Suppressor macrophage (primary cell): Measurements from ENCODE around the gene AGAP6.
"Not testable (repeated sequence)": the region's sequence is repeated elsewhere in the genome, so short reads cannot be mapped to it uniquely, and the experiment has no call there.

ENCODE experiments used
- DNase-seq, 4 experiments: peaks; one replicate each; pipeline ENCODE4 v3.0.0-alpha.2; 2020 to 2022
- total RNA-seq, 17 experiments: gene quantifications; one replicate each; lab custom pipeline; 2026; ENCODE audit warnings: mixed read lengths in 6 of 17, inconsistent platforms in 3 of 17; lab: John Stamatoyannopoulos, UW

Gene AGAP6
- 0.42 to 2.5 (median 0.98) reads per million in 17 experiments for total RNA-seq

DNA sequence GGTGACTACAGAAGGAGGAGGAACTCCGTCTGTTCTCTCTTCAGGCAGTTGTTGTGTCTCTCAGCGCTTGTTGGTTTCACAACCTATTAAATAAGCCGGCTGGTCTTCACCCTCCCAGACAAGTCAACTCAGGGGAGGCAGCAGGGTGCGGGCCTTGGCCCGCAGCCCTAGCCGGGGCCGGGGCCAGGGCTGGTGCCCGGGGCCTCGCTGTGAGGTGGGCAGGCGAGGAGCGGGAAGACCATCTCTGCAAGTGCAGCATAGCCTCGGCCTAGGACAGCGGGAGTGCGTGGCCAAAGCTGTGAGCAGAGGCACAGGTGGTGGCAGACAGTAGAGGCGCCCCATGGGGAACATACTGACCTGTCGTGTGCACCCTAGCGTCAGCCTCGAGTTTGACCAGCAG, at the start of gene AGAP6:
Gene AGAP6 (plus strand): TSS at position 31 of the 400 bp plus-strand sequence. CDS start 310 bp downstream, at position 341.
- DNase-seq: not testable (repeated sequence)

DNA sequence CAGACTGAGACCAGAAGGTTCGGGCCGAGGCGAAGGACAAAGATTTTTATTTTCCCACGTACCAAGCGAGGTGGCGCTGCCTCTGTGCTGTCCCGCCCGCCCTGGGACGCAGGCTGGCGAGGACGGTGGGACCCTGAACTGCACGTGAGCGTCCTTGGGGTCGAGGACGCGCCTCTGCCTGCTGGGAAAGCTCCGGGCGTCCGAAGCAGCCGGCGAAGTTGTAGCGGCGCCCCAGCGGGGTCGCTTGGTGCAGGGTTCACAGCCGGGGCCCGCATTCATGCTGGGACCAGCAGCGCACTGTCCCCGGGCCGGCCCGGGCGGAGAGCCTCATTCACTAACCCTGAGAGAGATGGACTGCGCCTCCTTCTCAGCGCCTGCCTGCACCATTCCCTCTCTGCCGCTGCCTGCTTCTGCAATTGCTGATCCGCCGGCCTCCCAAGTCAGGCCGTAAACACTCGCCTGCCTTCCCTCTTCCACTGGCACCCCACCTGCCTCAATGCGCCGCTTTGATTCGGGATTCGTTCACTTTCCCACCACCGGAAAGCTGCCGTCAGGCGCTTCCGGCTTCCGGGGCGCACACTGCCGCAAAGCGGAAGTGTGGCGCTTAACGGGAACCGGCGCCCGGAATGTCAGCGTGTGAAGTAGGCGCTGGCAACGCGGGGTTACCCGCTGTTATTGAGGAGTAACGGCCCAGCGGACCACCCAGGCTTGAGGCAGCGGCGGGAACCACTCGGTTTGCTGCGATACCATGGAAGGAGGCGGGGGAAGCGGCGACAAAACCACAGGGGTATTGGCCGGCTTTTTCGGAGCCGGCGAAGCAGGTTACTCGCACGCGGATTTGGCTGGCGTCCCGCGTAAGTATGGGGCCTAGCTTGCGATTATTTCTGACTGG, 46.5 kb upstream of the AGAP6 start, which contains the start of the genes PARG and TIMM23B:
Gene PARG (minus strand): TSS at position 581 of the 892 bp plus-strand sequence. CDS start 302 bp downstream, at position 279.
Gene TIMM23B (plus strand): TSS at position 607 of the 892 bp plus-strand sequence. CDS start 142 bp downstream, at position 749.
- peak; percentile 88 to 93 (median 90) for DNase-seq

DNA sequence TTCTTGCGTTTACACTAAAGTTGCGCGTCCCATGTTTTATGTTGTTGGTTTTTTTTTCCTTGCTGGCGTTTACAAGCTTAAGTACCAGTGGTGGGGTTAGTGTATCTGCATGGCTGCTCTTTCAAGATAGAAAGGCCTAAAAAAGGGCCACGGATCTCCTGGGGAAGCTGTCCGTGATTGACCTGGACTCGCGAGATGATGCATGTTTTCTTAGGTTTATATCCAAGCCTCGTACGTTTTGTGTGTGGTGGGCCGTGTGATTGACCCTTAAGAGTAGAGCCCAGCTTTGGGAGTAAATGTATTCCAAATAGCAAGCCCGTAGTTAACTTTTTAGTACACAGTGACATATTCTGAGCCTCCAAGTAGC, 45.9 kb upstream of the AGAP6 start:
- DNase-seq: peak in 3 of 4 experiments; percentile 1 to 8 (median 6)

DNA sequence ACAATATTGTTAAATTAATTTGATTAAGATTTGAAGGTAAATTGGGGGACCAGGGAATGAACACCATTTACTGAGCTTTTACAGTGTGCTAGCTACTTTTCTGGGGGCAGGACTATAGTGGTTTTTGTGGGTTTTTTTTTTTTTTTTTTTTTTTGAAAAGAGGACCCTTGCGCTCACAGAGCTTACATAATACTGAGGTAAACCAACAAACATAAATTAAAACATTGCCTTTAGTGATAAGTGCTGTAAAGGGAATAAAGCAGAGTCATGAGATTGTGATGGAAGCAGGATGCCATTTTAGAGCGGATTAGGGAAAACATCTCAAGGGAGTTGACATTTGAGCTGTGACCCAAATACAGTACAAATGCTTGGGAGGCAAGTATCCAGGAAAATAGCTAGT, 44.6 kb upstream of the AGAP6 start:
- not testable (repeated sequence) for DNase-seq

DNA sequence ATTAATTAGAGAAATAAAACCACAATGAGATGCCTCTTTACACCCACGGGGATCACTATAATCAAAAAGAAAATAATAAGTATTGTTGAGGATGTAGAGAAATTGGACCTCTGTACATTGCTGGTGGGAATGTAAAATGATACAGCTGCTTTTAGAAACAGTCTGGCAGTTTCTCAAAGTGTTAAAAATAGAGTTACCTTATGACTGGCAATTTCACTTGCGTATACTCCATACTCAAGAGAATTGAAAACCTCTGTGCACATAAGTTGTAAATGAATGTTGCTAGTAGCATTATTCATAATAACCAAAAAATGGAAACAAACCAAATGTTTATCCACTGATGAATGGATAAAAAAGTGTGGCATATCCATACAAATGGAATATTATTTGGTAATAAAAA, 40.1 kb upstream of the AGAP6 start:
- DNase-seq: not testable (repeated sequence)

DNA sequence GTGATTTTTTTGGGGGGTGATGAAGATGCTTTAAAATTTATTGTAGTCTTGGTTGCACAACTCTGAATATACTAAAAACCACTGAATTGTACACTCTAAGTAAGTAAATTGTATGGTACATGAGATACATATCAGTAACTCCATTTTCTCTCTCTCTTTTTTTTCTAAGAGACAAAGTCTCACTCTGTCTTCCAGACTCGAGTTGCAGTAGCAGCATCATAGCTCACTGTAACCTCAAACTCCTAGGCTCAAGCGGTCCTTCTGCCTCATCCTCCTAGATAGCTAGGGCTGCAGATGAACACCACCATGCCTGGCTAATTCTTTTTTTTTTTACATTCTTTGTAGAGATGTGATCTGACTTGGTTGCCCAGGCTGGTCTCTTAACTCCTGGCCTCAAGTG, 39.5 kb upstream of the AGAP6 start:
- DNase-seq: not testable (repeated sequence)

DNA sequence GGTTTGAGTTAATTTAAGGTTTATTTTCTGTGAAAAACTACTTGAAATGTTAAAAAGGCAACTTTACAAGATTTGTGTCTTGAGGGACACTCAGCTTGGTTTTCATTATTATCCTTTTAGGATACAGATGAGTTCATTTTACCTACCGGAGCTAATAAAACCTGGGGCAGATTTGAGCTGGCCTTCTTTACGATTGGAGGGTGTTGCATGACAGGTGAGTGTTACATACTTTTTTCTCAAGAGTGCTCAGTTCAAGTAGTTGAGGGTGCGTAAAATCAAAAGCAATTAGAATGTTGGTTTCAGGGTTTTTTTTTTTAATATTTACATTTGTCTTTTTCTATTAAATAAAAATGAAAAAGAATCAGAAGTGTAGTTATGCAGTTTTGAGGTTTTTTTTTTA, 36.2 kb upstream of the AGAP6 start:
- DNase-seq: not testable (repeated sequence)

DNA sequence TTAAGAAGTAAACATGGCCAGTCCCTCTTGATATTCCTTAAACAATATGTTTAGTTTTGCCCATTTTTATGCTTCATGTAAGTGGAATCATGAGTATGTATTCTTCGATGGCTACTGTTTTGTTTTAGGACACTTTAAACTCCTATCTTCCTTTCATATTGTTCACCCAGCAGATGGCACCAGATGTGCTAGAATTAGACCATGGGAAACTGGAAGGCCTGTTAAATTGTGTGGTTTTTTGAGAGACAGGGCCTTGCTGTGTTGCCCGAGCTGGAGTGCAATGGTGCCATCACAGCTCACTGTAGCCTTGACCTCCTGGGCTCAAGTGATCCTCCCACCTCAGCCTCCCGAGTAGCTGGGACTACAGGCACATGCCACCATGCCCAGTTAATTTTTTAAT, 35.1 kb upstream of the AGAP6 start:
- not testable (repeated sequence) for DNase-seq

DNA sequence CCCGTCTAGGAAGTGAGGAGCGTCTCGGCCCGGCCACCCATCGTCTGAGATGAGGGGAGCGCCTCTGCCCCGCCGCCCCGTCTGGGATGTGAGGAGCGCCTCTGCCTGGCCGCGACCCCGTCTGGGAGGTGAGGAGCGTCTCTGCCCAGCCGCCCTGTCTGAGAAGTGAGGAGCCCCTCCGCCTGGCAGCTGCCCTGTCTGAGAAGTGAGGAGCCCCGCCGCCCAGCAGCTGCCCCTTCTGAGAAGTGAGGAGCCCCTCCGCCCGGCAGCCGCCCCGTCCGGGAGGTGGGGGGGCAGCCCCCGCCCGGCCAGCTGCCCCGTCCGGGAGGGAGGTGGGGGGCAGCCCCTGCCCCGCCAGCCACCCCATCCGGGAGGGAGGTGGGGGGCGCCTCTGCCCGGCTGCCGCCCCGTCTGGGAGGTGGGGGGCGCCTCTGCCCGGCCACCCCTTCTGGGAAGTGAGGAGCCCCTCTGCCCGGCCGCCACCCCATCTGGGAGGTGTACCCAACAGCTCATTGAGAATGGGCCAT, 17.8 kb upstream of the AGAP6 start:
- not testable (repeated sequence) for DNase-seq

DNA sequence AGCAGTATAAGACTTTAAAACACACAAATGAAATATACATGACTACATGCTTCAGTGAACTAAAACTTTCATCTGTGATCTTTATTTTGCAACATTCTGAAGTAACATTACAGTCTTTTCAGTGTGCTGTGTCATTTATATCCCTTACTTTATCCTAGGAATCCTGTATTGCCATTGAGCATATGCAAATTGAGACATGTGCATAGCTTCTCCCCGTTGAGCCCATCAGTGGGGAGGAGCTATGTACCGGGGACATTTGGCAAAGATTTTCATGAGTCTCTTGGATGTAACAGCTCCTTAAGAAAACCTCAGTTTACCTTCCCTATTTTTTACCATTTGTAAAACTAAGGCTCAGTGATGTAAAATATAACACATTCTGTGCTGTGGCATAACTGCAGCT, 16.7 kb upstream of the AGAP6 start:
- not testable (repeated sequence) for DNase-seq

DNA sequence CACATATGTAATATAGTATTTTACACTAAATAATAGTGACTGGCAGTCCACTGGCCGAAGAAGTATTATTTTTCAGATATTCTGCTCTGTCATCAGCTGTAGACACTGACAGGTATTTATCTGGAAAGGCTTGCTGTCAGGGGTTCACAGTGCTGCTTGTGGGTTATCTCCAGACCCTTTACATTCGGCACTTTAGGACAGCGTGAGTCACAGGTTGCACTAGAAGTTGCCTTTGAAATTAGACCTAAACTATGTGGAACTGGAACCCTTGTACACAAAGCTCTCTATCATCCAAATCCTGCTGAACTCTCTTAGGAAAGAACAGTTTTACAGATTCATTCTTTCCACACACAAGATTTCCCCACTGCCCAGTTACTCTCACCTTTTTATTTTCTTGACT, 16.1 kb upstream of the AGAP6 start:
- not testable (repeated sequence) for DNase-seq

DNA sequence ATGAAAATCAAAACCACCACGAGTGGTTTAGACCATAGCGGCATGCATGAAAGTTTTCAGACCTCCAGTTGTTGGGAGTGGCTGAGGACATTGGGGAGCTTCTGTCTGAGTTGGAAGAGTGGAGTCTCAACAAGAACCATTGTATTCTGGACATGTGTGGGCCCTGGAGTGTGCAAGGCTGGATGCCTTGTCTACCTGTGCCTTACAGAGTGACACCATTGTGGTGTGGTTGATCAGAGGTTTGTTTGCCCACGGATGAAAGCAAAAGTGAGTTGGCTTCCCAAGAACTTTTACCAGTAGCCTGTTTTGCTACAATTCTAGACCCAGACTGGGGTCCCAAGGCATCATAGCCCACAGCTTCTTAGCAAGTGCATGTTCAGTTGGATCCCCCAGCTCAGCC, 10.4 kb upstream of the AGAP6 start:
- DNase-seq: not testable (repeated sequence)

DNA sequence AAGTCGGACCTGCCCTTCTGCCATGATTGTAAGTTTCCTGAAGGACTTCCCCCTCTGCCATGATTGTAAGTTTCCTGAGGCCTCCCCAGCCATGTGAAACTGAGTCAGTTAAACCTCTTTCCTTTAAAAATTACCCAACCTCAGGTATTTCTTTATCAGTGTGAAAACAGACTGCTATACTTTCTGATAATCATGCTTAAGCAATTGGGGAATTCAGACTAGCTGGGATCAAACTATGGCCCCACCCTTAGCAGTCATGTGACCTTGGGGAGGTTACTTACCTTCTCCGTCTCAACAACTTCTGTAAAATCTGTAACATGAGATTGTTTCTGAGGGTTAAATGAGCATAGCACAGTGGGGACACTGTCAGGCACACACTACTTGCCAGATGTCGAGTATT, 999 bp upstream of the AGAP6 start:
- DNase-seq: not testable (repeated sequence)

DNA sequence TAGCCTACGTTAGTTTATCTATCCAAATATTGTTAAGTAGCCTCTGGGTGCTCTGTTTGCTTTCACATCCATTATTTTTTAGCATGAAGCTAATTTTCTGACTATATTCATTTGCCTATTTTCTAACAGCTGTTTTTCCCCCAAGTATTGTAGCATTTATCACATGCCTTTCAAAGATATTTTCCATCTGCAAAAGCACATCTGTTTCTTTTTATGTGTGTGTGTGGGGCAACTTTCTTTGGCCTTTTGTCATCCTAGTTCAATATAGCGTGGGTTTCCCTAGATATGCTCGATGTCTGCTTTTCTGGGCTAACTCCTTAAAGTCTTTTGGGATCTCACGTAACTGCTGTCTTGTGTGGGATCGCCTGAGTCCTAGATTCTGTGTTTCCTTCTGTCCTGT, 7.1 kb downstream of the AGAP6 start:
- not testable (repeated sequence) for DNase-seq

DNA sequence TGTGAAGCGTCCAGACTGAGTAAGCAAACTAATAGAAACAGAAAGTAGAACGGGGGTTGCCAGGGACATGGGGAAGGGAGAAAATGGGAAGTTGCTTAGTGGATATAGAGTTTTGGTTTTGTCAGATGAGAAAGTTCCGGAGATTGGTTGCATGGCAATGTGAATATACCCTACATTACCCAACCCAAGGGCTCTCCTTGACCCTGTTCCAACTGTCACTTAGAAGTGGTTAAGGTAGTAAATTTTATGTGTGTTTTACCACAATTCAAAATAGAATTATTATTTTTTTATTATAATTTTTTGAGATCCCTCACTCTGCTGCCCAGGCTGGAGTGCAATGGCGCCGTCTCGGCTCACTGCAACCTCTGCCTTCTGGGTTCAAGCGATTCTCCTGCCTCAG, 25.8 kb downstream of the AGAP6 start:
- DNase-seq: peak in 3 of 4 experiments; percentile 4 to 45 (median 45)

DNA sequence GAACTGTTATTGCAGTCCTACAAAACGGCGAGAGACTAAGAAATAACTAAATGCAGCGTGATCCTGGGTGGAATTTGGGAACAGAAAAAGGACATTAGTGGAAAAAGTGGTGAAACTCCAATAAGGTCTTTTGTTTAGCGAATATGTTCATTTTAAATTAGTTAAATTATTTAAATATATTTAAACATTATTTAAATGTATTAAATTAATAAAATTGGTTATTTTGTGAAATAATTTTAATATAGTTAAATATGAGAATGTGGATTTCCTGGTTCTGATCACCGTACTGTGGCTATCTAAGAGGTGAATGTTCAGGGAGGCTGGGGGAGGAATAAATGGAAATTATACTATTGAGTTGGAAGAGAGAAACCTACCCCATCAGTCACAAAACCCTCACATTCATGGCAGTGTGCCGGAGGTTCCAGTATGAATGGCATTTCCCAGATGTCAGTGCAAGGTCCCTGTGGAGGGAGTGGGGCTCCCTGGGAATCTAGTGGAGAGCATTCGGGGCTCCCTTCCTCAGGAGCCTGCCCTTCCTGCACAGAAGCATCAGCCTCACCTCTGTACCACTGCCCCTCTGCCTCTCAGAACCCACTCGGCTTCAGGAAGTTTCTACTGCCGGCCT, 27.5 kb downstream of the AGAP6 start:
- DNase-seq: not testable (repeated sequence)

DNA sequence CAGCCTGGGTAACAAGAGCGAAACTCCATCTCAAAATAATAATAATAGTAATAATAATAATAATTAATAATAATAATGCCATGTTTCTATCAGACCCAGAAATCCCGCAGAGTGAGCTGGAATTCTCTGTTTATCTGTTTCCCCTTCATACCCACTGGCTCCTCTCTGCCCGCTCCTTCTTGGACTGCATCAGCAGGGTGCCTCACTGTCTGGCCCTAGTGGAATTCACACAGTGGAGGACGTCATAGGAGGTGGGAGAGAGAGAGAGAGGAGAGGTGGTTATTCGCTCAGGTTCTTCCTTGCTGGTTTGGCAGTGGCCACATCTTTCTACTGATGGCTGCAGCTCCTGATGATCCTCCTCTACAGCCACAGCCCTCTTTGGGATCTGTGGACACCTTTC, 28.7 kb downstream of the AGAP6 start:
- DNase-seq: not testable (repeated sequence)

DNA sequence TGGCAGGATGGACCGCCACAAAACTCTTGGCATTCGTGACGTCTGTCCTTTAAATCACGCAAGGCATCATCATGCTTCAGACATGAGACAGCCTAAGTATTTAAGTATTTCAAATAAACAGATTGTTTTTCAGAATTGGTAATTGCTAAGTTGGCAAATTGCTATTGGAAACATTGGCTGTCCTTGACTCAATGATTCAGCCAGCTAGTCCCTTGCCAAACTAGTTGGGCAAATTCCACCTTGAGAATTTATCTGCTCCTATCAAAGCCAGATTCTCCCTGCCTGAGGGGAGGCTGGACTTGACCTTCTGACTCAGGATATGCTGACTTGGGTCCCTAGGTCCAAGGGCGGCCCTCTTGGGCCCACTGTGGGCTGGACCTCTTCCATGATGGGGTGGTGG, 29.4 kb downstream of the AGAP6 start:
- not testable (repeated sequence) for DNase-seq

DNA sequence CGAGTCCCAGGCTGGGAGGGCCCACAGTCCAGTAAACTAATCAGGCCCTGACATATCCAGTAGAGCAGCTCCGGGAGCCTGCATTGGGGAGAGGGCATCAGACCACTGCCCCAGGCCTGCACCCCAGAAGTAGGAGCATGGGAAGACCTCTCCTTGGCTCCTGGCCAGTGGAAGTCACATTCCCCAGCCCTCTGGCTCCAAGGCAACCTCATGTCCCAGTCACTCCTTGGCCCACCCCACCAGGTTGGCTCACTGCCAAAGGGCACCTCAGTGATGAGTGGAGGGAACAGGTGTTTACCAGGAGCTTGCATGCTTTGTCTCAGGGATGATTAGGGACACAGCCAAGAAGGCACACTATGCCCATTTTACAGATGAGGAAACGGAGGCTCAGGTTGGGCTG, 31.1 kb downstream of the AGAP6 start:
- DNase-seq: not testable (repeated sequence)

DNA sequence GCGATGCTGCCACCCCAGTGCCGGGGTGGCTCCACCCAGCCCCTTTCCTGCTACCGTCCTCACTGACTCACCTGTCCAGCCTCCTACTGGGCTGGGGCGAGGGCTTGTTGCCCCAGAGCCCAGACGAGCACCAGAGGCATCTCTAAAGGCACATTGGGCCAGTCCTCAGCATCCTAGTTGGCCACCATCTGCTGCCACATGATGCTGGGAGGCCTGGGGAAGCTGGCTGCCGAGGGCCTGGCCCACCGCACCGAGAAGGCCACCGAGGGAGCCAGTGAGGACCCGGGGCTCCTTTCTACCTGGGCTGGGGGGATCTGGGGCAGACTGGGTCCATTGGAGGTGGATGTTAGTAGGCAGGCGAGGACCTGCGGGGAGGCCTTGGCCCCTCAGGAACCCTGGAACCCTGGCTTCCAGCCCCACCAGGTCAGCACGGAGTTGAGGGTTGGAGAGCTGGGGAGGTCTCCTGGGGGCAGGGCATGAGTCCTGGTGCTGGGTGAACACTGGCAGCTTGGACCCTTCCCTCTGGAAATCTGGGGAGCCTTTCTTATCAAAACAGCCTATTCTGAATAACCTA, 32.3 kb downstream of the AGAP6 start:
- DNase-seq: not testable (repeated sequence)

DNA sequence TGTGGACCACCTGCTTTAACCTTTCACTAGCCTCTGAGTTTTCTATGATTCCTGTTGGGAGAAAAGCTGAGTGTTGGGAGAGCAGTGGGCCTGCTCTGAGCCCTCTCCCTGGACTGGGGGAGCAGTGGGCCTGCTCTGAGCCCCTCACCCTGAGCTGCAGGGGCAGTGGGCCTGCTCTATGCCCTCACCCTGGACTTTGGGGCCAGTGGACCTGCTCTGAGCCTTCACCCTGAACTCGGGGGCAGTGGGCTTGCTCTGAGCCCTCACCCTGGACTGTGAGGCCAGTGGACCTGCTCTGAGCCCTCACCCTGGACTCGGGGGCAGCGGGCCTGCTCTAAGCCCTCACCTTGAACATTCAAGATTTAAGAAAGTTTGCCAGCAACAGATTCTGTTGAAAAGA, 33.4 kb downstream of the AGAP6 start:
- DNase-seq: no peak

DNA sequence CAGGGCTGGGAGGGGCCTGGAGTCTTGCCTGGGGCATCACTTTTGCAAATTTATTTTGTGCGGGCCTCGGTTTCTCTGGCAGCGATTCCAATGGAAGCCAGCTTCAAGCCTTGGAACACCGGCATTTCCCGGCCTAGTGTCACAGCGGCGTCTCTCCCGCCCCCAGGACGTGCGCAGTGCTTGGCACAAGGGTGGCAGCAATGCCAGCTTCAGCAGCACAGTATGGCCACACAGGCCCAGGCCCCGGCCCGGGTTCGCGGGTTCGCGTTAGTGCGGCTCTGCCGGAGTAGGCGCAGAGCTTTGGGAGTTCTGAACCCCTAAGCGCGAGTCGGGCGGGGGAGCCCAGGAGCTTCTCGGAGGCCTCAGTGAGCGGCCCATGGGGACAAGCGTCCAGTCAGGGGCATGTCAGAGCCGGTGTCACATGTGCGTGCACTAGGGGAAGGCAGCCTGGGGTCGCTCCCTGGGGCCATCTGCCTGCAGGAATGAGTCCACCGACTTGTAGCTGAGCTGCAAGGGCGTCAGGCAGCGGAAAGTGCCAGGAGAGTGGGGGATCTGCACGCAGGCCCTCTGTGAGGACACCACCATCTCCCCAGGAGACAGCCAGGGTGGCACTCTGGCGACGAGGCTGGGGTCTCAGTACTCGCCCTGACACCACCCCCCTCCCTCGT, 36.6 kb downstream of the AGAP6 start:
- not testable (repeated sequence) for DNase-seq
